Adrenal gland (tissue), 12 donors: ENCODE measurements around the gene MDM2. TPM values are rescaled to one million over a fixed set of nuclear protein-coding genes. Genes with fewer than 3 reads are reported as not detected.
A peak's percentile ranks its signal among the peaks of the same experiment; 100 is the strongest.
"Not testable (repeated sequence)": the region's sequence is repeated elsewhere in the genome, so short reads cannot be mapped to it uniquely, and the experiment has no call there.

ENCODE experiments used
- DNase-seq, 7 donors: peaks; one replicate each; pipeline ENCODE4 v3.0.0-alpha.2; 2019 to 2020
- H3K27ac ChIP-seq, 5 donors: fragments of 200-600 bp; sonication (generic) in 4 of 5; 1 replicate in 3 of 5; 2 replicates in 2 of 5; pipeline versions ENCODE4 v1.5.1 to v1.8.0; 2016 to 2020; ENCODE audit warnings: mild to moderate bottlenecking in 1 of 5
- H3K27me3 ChIP-seq: fragments of 200-600 bp; 2 replicates; pipeline ENCODE4 v1.8.0; 2021
- H3K36me3 ChIP-seq, 2 donors: fragments of 200-600 bp; replicated peaks in 1 of 2; 1 replicate in 1 of 2; 2 replicates in 1 of 2; pipeline versions ENCODE4 v1.5.1 to v1.8.0; 2018 to 2022
- H3K4me1 ChIP-seq, 2 donors: fragments of 200-600 bp; replicated peaks in 1 of 2; 1 replicate in 1 of 2; 2 replicates in 1 of 2; pipeline versions ENCODE4 v1.5.1 to v1.8.0; 2018 to 2021
- H3K4me3 ChIP-seq, 4 donors: fragments of 200-600 bp; sonication (generic) in 3 of 4; one replicate each; pipeline ENCODE4 v1.5.1; 2016 to 2018
- H3K9me3 ChIP-seq, 3 donors: fragments of 200-600 bp; sonication (generic) in 1 of 3; replicated peaks in 1 of 3; 1 replicate in 2 of 3; 2 replicates in 1 of 3; pipeline versions ENCODE4 v1.5.1 to v1.8.0; 2016 to 2021
- POLR2A ChIP-seq, 2 donors: fragments of 450-650 bp; IDR thresholded peaks; one replicate each; pipeline ENCODE4 v1.6.1; 2017; ENCODE audit warnings: antibody characterized with exemption in 2 of 2, mild to moderate bottlenecking in 2 of 2, moderate library complexity in 1 of 2
- WGBS, 4 donors: extraction: QIAGEN DNeasy Blood & Tissue Kit in 2 of 4; methylation state at CpG; one replicate each; pipeline versions ENCODE4 v1.1.5 to v1.1.7; 2013 to 2017; 5-methylcytosine and 5-hydroxymethylcytosine counted together
- intact Hi-C, 2 donors: fragments of 100-400 bp; cut with DNase I; formaldehyde crosslinking; loops; one replicate each; pipeline versions ENCODE4 v1.14.1 to v1.15.0; 2022 to 2023
- polyA plus RNA-seq, 3 donors: library from polyadenylated mRNA; stranded (reverse); fragments of 200-250 nt in 2 of 3; fragments of 350-450 nt in 1 of 3; fragmentation: Illumina TruSeq in 1 of 3; extraction: RNeasy Lipid Tissue Mini Kit (QIAGEN cat#74804) in 1 of 3; gene quantifications; one replicate each; pipeline ENCODE4 v1.2.3, GENCODE V29; 2013 to 2014
- total RNA-seq, 9 donors: library from RNA; depleted of rRNA in 4 of 9; stranded (reverse); fragments of >200 nt in 4 of 9; fragments of 120-200 nt in 1 of 9; fragmentation: NEBNext Ultra II Directional in 1 of 9; extraction: Animal tissue kit (Norgen Biotek cat#: 25700) in 1 of 9; gene quantifications; one replicate each; pipeline versions ENCODE4 v1.1.0 to v1.2.4, GENCODE V29; 2013 to 2023
- TF ChIP-seq, protein P1 (sequence below), 6 experiments: fragments of 450-650 bp in 4 of 6; fragments of 200-600 bp in 2 of 6; sonication (generic) in 1 of 6; IDR thresholded peaks; 1 replicate in 5 of 6; 2 replicates in 1 of 6; pipeline versions ENCODE4 v1.5.1 to v1.8.0; 2016 to 2021; ENCODE audit warnings: antibody characterized with exemption in 6 of 6, mild to moderate bottlenecking in 2 of 6, moderate library complexity in 1 of 6
- donor health status: healthy with polysubstance abuse.
- donor health status: Bipolar disorder and iron deficiency.
- donor health status: DM: yes; HTN: yes; CAD: no.
- donor health status: DM: no; HTN: no; CAD: no.
- donor health status: DM: no; HTN: no; CAD: no.
- donor health status: DM: yes; HTN: yes; CAD: no.

Gene MDM2
- total and polyA plus RNA-seq, 12 donors = 44.3 to 241 (median 107) TPM

DNA sequence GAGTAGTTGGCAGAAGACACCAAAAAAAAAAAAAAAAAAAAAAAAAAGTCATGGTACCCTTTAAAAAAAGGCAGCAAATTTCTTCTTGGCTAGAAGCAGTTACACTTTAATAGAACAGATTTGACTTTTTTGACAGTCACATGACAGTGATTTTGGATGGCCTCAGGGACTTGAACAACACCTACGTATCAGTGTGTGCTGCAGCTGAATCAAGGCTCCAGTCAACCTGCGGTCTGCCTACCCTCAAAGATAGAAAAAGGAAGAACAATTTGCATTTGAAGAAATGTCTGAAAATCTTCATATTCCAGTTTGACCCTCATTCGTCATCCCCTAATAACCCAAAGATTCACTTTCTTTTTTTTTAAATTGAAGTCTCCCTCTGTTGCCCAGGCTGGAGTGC, 53.9 kb downstream of the MDM2 start:
- H3K9me3 ChIP-seq = no peaks in the 10 kb centered on the region
- intact Hi-C loops = loop anchor here (5.0 to 10.0 kb wide), 3 partner anchors 203 to 293 kb away; no protein-coding TSS in a partner anchor
- WGBS, 4 donors = 83 to 91% (median 89%) methylated on average over 3 of the region's 3 CpGs
- H3K27me3 ChIP-seq = no peaks in the 10 kb centered on the region
- TF ChIP-seq, protein P1, sequence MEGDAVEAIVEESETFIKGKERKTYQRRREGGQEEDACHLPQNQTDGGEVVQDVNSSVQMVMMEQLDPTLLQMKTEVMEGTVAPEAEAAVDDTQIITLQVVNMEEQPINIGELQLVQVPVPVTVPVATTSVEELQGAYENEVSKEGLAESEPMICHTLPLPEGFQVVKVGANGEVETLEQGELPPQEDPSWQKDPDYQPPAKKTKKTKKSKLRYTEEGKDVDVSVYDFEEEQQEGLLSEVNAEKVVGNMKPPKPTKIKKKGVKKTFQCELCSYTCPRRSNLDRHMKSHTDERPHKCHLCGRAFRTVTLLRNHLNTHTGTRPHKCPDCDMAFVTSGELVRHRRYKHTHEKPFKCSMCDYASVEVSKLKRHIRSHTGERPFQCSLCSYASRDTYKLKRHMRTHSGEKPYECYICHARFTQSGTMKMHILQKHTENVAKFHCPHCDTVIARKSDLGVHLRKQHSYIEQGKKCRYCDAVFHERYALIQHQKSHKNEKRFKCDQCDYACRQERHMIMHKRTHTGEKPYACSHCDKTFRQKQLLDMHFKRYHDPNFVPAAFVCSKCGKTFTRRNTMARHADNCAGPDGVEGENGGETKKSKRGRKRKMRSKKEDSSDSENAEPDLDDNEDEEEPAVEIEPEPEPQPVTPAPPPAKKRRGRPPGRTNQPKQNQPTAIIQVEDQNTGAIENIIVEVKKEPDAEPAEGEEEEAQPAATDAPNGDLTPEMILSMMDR (IDR thresholded peaks at IDR 0.05) = no peak
- no peak for TF ChIP-seq POLR2A (IDR thresholded peaks at IDR 0.05)
- H3K4me1 ChIP-seq = no peaks in the 10 kb centered on the region
- no peak overlapping the region for H3K4me3 ChIP-seq
- H3K36me3 ChIP-seq = no peaks in the 10 kb centered on the region
- no peak for DNase-seq
- no peak overlapping the region for H3K27ac ChIP-seq

GRCh38 chr12:68863109-68863770, 55.3 kb downstream of the MDM2 start:
- H3K36me3 ChIP-seq = no peaks in the 10 kb centered on the region
- no peak overlapping the region for H3K4me3 ChIP-seq
- intact Hi-C loops = loop anchor here (5.0 to 10.0 kb wide), 3 partner anchors 202 to 292 kb away; no protein-coding TSS in a partner anchor
- no peaks in the 10 kb centered on the region for H3K9me3 ChIP-seq
- no peak overlapping the region for H3K27ac ChIP-seq
- no peak for DNase-seq
- 74 to 89% (median 83%) methylated on average over 5 to 7 of the region's 7 CpGs for WGBS, 4 donors
- H3K27me3 ChIP-seq = no peaks in the 10 kb centered on the region
- no peak for TF ChIP-seq POLR2A (IDR thresholded peaks at IDR 0.05)
- TF ChIP-seq, protein P1 (IDR thresholded peaks at IDR 0.05) = no peak
- H3K4me1 ChIP-seq = no peaks in the 10 kb centered on the region

- H3K27me3 ChIP-seq, H3K9me3 ChIP-seq, H3K27ac ChIP-seq, H3K4me1 ChIP-seq, H3K36me3 ChIP-seq, H3K4me3 ChIP-seq: not testable (repeated sequence)
- whole genome bisulfite sequencing, 4 donors = 67 to 72% (median 69%) methylated on average over 8 of the region's 8 CpGs
- TF ChIP-seq, protein P1 (IDR thresholded peaks at IDR 0.05) = peak; percentile 62 to 75 (median 69)
- intact Hi-C loops = loop anchor here (5.0 to 10.0 kb wide), 3 partner anchors 201 to 291 kb away; no protein-coding TSS in a partner anchor
- DNase-seq = peak in 4 of 7 donors; percentile 23 to 53 (median 36)
Observed at GRCh38 chr12:68863886-68864454, 56.0 kb downstream of the MDM2 start.

- intact Hi-C loops = loop anchor here (5.0 to 10.0 kb wide), 3 partner anchors 200 to 290 kb away; no protein-coding TSS in a partner anchor
- Histone ChIP-seq H3K9me3 (no peaks in the 10 kb centered on the region), H3K27ac (no peak overlapping the region), H3K36me3 (no peaks in the 10 kb centered on the region), H3K27me3 (no peaks in the 10 kb centered on the region), H3K4me1 (no peaks in the 10 kb centered on the region), H3K4me3 (no peak overlapping the region)
- no peak for DNase-seq
- WGBS, 4 donors = 83 to 96% (median 92%) methylated on average over 3 of the region's 3 CpGs
- TF ChIP-seq POLR2A (IDR thresholded peaks at IDR 0.05) = no peak
- TF ChIP-seq, protein P1 (IDR thresholded peaks at IDR 0.05) = no peak
Observed at GRCh38 chr12:68864604-68865003, 56.6 kb downstream of the MDM2 start.
